GM10847 (cell line): ENCODE results near the gene CERS6.

ENCODE experiments used
- POLR2A ChIP-seq: IDR thresholded peaks from 2 replicates; pipeline ENCODE4 v1.6.1; 2011; ENCODE audit not compliant: insufficient read length; ENCODE audit errors: extremely low read depth

Gene CERS6

GRCh38 chr2:168439536-168439935 lies 16.5 kb upstream of the CERS6 start:
- TF ChIP-seq POLR2A: no peak

- no peak for TF ChIP-seq POLR2A
Observed at GRCh38 chr2:168441214-168441872, 14.7 kb upstream of the CERS6 start.

GRCh38 chr2:168443818-168444217 lies 12.3 kb upstream of the CERS6 start:
- no peak for TF ChIP-seq POLR2A

- TF ChIP-seq POLR2A: no peak
Observed at GRCh38 chr2:168445960-168446359, 10.1 kb upstream of the CERS6 start.

GRCh38 chr2:168448980-168449379 lies 7.1 kb upstream of the CERS6 start:
- TF ChIP-seq POLR2A: no peak

GRCh38 chr2:168449419-168449818 lies 6.7 kb upstream of the CERS6 start:
- no peak for TF ChIP-seq POLR2A

GRCh38 chr2:168450171-168450570 lies 5.9 kb upstream of the CERS6 start:
- no peak for TF ChIP-seq POLR2A

- no peak for TF ChIP-seq POLR2A
Observed at GRCh38 chr2:168450732-168451131, 5.3 kb upstream of the CERS6 start.

GRCh38 chr2:168452781-168453180 lies 3.3 kb upstream of the CERS6 start:
- no peak for TF ChIP-seq POLR2A

- no peak for TF ChIP-seq POLR2A
Observed at GRCh38 chr2:168453404-168453803, 2.7 kb upstream of the CERS6 start.

GRCh38 chr2:168454737-168455644 lies 1.1 kb upstream of the CERS6 start:
- no peak for TF ChIP-seq POLR2A

GRCh38 chr2:168456521-168457189 lies 583 bp downstream of the CERS6 start:
- no peak for TF ChIP-seq POLR2A

GRCh38 chr2:168457190-168457895 lies 1.3 kb downstream of the CERS6 start:
- no peak for TF ChIP-seq POLR2A

- TF ChIP-seq POLR2A: no peak
Observed at GRCh38 chr2:168458139-168458538, 2.1 kb downstream of the CERS6 start.

GRCh38 chr2:168459256-168459655 lies 3.2 kb downstream of the CERS6 start:
- no peak for TF ChIP-seq POLR2A
